NCI-H1930 (cell line): ENCODE measurements around the gene PAIP2B.
"Not testable (repeated sequence)": the region's sequence is repeated elsewhere in the genome, so short reads cannot be mapped to it uniquely, and the experiment has no call there.

Source experiments
- DNase-seq, 2 experiments: peaks; one replicate each; lab custom pipeline; 2025; lab: John Stamatoyannopoulos, UW

PAIP2B gene

GRCh38 chr2:71216501-71216900, 10.4 kb downstream of the PAIP2B start:
- no peak for DNase-seq

- DNase-seq: no peak
These were observed 11.5 kb downstream of the PAIP2B start for GRCh38 chr2:71215447-71215846.

- DNase-seq: no peak
These were observed 14.6 kb downstream of the PAIP2B start for GRCh38 chr2:71212336-71212735.

GRCh38 chr2:71210292-71210691, 16.6 kb downstream of the PAIP2B start:
- no peak for DNase-seq

- DNase-seq: no peak
These were observed 18.1 kb downstream of the PAIP2B start for GRCh38 chr2:71208756-71209155.

- DNase-seq: no peak
These were observed 19.3 kb downstream of the PAIP2B start for GRCh38 chr2:71207601-71208000.

GRCh38 chr2:71206271-71206670, 20.6 kb downstream of the PAIP2B start:
- DNase-seq: no peak

GRCh38 chr2:71191570-71191943, 35.3 kb downstream of the PAIP2B start:
- no peak for DNase-seq

GRCh38 chr2:71190656-71191569, 36.0 kb downstream of the PAIP2B start:
- DNase-seq: no peak

- no peak for DNase-seq
These were observed 39.3 kb downstream of the PAIP2B start for GRCh38 chr2:71187589-71187988.

GRCh38 chr2:71186973-71187372, 39.9 kb downstream of the PAIP2B start:
- DNase-seq: no peak

- DNase-seq: not testable (repeated sequence)
These were observed 43.4 kb downstream of the PAIP2B start for GRCh38 chr2:71183306-71184115.

- DNase-seq: no peak
These were observed 45.6 kb downstream of the PAIP2B start for GRCh38 chr2:71181316-71181715.

GRCh38 chr2:71178836-71179235, 48.1 kb downstream of the PAIP2B start:
- not testable (repeated sequence) for DNase-seq

GRCh38 chr2:71174207-71174606, 52.7 kb downstream of the PAIP2B start:
- DNase-seq: no peak

GRCh38 chr2:71173096-71173495, 53.8 kb downstream of the PAIP2B start:
- DNase-seq: no peak

GRCh38 chr2:71166812-71167211, 60.1 kb downstream of the PAIP2B start:
- DNase-seq: no peak

GRCh38 chr2:71157124-71157793, 69.6 kb downstream of the PAIP2B start:
- no peak for DNase-seq

GRCh38 chr2:71156573-71156972, 70.3 kb downstream of the PAIP2B start:
- no peak for DNase-seq

GRCh38 chr2:71155846-71156245, 71.1 kb downstream of the PAIP2B start:
- DNase-seq: no peak

- DNase-seq: no peak
These were observed 72.1 kb downstream of the PAIP2B start for GRCh38 chr2:71154798-71155197.

GRCh38 chr2:71154279-71154678, 72.6 kb downstream of the PAIP2B start:
- no peak for DNase-seq
